ENCODE results near the gene INSIG2.
A peak's percentile ranks its signal among the peaks of the same experiment; 100 is the strongest.

INSIG2 gene

DNA sequence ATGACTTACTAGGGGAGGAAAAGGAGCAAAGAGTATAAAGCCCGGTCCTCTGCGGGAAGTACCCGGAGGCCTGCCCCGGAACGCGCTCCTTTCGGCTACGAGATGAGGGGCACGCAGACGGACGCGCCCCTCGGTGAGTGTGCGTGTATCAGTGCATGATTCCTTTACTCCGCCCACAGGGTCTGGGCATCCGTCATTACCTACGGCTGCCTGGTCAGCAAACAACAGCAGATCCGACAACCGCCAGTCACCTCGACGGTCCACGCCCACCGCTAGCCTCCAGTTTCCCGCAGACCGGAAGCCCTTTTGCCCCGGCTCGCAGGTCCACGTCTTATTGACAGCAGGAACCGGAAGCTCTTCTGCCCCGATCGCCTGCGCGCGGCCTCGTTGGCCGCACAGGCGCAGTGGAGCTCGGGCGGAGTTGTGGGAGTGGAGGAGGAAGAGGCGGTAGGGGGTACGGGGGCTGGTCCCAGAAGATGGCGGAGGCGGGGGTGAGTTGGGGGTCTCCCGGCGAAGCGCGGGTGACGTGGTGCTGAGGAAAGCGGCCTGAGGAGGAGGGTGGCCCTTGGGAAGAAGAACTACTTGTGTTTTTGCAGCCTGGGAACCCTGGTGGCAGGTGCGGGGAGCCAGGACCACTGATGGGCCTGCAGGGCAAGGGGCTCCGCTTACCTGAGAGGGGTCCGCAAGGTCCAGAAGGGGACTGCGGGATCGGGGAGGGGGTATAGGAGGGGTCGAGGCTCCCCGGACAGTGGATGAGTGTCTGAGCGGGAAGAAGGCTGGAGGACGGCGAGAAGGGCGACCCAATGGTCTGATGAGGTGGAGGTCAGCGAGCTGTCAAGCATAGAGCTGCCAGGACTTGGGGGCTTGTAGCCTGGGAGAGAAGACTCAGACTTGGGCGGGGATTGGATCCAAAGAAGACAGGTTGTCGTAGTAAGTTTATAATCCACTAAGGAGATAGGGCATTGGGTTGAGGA lies at the start of gene INSIG2:
Gene INSIG2 (plus strand): TSS at position 421 of the 974 bp plus-strand sequence. CDS start 8,086 bp downstream, outside the sequence.
- peak; percentile 98 for DNase-seq

DNA sequence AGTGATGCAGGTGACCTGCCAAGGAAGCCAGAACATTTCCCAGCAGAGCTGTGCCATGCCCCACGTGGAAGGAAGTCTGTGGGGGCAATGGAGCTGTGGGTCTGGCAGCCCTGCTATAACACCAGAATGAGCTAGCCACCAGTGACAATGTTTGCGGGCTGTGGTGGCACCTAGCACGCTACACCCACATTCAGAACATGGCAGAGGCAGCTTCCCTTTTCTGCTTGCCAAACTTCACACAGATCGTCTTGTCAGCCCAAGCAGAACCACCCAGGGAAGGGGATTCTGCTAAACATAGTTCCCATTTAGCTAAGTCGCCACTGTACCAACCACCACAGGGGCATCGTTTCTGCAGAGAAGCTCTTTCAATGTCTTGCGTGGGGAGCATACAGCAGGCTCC lies 47.4 kb upstream of the INSIG2 start:
- no peak for DNase-seq

DNA sequence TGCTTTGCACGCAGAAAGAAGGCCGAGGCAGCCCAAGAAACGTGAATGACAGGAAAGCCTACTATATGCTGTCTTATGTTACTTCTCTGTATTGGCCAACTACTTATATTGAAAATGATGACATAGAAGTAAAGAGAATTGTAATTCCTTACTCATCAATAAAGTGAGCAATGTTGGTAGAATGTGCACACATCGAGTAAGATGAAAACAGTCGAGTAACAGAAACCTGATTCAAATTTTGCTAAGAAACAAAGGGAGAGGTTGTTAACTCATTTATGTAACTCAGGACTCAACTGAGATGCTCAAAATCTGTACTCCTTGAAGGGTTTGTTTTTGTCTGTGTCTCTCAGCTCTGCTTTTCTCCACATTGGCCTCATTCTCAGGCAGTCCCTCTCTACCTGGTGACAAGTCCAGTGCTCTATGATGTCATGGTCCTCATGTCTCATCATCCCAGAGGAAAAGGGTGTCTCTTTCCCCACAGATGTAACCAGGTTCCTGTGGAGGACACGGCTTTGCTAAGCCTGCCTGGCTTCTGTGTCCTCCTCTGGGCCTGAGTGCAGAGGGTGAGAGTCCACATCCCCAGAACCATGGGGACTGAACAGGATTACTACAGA lies 44.1 kb upstream of the INSIG2 start:
- no peak for DNase-seq

DNA sequence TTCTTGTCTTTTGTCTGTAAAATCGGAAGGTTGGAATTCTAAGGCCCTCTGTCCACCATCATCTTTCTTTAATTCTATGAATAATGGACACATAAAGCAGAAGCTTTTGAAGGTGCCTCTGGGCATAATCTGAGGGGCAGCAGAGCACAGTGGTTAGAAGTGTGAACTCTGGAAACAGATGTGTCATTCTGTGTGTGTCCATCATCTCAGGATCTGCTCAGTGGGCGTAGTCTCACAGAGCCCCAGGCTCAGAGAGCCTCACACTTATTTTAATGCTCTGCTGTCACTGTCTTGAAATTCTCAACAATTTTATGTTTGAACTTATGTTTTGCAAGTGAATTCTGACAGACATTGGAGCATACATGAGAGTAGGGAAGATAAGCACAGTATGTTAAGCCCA lies 43.4 kb upstream of the INSIG2 start:
- no peak for DNase-seq

DNA sequence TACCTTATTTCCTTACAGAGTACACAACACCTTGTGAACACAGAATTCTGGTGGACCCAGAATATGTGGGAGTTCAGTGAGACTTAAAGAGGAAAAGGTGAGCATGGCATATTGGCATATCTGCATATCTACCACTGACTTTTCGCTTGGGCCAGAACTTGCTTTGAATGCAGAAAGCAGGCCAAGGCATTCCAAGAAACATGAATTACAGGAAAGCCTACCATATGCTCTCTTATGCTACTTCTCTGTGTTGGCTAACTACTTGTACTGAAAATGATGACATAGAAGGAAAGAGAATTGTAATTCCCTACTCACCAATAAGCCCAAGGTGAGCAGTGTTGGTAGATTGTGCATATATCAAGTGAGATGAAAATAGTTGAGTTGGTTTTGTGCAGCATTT lies 43.0 kb upstream of the INSIG2 start:
- DNase-seq, result no peak

DNA sequence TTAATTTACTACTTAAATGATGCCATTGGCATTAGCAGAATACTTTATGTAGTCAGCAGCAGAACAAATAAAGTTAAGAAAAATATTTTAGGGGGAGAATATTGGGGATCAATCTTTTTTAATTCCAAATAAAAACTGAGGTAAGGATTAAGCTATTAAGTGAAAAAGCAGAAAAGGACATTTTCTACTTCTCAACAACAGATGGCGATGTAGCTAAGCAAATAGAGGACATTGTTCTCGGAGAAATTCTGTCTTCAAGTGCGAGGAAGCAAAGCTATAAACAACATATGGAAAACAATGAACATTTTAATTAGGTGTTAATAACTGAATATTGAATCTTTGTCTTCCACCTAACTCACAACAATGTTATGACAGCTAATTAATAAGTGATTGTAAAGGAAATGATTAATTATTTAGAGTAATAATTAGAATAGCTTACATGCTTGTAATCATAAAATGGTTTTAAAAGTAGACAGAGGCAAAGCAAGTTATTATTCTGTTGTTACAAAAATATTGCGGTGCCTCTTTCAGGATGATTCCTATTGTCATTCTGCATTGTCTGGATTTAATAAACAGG lies 41.5 kb upstream of the INSIG2 start:
- DNase-seq, result no peak

DNA sequence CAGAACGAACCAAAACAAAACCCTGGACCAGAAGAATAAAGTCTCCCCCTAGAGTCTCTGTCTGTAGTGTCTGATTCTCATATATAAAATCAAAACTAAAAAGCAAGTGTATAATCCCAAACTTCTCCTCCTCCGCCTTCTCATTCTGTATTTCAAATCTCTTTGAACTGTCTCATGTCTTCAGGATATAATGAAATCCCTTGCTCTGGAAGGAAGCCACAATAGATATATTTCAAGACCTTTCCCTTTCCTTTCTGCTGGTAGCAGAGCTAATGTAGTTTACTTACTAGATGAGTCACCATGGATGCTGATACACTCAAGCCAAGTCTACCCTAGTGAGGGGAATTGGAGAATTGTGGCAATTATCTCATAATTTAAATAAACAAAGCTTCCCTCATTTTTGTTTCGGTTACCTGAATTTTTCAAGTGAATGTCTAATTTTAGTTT lies 40.9 kb upstream of the INSIG2 start:
- DNase-seq, result peak; percentile 5

DNA sequence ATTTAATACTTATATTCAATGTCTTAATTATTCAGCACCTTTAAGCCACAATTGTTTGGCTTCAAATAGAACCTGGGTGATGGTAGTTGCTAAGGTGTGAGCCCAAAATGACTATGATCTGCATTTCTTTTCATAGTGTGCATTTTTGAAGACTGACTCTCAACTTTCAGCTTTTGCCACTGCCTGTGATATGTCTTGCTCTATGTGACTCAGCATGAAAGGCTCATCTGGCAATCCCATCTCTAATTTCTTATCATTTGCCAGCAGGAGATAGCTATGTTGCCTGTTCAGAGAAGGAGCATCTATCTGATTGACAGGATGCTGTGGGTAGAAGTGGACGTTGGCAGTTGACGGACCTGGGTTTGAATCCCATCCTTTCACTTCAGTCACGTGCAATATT lies 39.9 kb upstream of the INSIG2 start:
- DNase-seq, result no peak

DNA sequence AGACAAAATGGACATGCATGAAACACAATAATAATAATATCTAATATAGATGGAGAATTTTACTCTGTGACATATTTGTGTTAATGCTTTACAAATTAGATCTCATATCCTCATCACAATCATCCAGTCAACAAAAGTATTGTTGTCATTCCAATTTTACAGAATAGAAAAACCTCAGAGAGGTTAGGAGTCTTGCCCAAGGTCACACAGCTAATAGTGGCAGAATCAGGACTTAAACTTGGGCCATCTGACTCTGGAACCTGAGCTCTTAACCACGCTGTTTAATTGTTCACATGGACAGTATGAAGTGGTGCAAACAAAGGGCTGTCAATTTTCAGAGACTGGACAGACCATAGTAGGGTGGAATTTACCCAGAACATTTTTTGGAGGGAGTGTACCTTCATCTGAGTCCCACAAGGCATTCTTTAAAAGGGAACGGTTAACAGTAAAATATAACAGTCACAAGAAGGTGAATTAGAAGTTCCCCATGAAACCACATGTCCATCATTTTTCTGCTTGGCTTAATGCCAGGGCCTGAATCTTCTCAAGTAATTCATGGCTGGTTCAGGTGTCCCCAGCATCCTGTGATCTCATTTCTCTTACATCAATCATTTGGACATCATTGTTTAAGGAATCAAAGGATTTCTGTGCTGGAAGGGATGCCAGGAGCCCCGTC lies 39.0 kb upstream of the INSIG2 start:
- DNase-seq, result peak; percentile 13

DNA sequence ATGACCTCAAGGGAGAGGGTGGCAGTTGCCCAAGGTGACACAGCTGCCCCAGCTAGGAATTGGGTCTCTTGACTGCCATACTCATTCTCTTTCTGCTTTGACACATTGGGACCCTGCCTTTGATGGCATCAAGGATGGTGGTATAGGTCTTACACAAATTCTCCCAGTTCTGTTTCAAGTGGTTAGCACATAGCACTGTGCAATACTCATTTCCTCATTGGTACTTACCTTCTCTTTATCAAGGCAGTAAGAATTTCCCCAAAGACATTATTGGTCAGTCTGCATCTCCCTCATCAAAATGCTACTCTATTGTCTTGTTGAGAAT lies 38.5 kb upstream of the INSIG2 start:
- no peak for DNase-seq

DNA sequence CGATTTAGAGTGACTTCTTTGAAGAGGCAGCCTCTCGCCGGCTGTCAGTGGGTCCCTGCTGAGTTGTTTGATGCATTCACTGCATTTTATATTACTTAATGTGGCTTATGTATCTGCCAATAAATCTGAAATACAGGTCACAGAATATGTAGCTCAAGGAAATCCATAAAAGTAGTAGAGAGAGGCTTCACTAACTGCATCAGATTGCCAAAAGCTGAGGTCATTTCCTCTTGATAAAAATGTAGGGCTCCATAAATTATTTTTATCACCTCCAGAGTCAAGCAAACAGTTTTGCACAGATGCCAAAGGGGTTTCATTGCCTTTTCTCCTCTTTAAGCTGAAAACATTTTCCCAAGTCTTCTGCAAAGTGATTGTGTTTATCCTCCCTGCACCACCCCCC lies 37.9 kb upstream of the INSIG2 start:
- DNase-seq, result peak; percentile 72

DNA sequence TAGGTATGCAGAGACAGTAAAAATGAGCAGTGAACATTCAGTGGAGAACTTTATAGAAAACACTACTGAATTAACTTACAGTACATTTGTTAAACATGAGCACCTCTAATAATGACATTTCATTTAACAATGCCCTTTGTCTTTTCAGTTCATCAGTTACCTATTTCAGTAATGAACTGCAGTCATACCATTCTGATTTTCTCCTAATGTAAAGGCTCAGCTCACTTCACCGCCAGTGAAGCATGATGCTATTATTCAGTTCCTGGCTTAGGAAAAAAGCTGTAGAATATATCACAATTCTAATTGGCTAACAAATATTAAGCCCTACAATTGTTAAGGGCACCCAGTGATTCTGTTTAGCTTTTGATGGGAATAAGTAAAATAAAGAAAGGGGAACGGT lies 37.3 kb upstream of the INSIG2 start:
- no peak for DNase-seq

DNA sequence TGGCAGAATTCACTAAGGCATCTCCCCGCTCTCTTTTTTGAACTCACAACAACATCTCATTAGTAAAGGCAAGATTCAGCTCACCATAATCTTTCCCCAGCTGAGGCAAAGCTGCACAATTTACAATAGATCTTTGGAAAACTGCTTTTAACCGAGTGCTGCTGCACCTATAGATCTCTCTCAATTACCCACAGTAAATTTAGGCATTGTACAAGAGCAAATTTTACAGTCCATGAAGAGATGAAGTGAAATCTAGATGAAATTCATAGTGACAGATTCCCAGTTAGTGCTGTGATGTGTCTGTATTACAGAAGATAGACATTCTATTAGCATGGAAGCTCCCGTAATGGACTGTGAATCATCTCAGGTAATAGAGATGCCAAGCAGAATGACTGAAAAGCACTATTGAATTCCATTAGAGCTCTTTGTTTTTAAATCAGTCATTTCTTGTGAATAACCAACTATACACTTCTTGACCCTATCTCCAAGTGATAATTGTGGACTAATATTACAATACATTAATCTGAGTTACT lies 36.4 kb upstream of the INSIG2 start:
- DNase-seq, result no peak

DNA sequence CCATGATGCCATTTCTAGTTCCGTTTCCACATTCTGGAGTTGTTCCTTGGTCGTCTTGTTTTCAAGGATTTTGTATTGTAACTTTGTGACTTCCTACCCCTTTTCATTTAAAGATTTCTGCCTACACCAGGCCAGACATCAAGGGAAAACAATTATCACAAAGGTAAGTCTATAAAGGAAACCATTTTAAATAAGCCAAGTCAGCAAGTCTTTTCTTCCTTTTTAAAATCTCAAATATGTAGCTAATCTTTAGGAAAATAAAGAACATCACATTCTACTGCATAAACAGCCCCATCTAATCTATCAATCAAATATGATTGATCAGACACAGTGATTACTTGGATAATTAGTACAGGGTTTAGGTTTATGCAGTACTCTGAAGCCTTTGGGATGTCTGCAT lies 35.8 kb upstream of the INSIG2 start:
- no peak for DNase-seq

DNA sequence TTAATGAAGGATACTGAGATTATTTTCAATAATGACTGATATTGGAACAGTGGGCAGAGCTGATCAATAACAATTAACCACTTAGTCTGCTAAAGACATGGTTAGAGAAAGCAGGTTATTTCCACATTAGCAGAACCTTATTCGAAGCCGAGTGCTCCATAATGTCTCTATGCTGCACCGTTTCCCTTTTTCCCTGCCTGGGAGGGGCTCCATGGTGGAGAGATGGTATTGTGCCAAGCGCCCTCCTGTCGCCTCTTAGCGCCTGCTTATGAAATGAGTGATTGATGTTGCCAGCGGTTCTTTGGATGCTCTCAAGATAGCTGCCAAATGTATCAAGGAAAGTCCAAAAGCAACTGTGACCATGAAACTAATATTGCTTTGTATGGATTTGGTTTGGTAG lies 34.6 kb upstream of the INSIG2 start:
- DNase-seq, result no peak

DNA sequence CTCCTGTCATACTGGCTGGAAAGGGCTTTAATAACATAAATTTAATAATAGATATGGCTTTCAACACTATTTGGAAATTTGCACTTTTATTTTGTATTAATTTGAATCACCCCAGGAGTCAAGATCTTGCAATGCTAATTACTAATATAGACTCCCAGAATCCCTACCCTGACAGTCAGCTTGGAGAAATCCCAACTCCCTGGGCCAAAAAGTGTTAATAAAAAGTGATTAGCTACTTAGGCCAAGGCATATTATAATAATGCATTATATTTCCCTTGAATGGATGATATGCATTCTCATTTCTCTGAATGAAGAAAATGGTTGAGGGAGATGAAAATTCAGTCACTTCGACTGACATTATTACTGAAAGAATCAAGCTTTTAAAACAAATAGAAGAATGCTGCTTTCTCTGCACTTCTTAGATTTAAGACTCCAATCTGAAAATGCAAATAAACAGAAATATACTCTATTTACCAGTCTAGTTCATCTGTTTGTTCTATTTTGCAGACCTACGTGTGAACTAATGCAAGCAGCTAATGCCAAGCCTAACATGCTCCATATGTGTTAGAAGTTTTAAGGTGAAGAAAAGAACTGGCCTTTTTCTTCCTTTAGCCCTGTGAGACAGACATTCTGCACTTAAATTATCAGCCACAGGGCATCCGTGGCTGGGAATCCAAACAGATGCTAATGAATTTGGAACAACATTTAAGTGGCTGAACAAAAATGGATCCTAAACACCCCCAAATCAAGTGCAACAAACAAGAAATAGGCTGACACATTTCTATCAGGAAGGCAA lies 33.9 kb upstream of the INSIG2 start:
- no peak for DNase-seq

DNA sequence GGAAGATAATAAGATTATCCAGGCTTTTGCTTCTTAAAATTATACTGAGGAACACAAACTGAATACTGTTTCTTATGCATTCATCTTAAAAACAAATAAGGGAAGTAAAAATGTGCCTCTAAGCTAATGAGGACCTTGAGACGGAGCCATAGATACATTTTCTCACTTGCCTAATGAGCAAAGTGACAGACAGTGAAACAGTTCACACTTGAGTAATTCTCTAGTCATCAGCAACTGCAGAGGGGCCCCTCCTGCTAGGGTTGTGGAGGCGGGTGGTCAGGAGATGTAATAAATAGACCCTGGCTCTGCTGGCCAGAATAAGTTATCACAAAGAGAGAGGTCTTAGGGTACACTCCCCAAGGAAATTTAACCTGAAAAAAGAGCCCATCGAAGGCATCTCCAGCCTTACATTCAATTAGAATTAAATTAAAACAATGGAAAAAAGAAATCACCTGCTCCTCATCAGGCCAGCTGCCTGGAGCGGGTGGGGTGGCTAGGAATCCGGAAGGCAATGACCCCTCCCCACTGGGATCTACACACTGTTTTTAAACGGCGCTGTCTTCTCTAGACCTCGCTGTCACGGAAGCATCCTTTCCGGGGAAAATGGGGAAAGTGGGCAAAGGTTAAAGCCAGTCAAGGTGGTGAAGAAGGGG lies 32.6 kb upstream of the INSIG2 start:
- no peak for DNase-seq

DNA sequence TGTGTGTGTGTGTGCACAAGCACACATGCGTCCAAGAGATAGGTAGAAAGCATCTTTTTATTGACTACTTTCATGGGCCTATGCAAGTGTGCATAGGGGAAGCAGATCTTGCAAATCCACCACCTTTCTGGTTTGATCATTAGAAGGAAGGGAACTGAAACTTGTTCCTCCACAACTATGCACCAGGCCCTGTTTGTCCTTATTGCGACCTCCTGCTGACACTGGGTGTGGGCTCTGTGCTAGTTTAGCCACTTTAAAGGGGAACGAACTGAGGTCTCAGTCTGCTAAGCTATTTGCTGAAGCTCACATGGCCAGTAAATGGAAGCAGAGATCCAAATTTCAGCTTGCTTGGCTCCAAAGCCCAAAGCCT lies 32.1 kb upstream of the INSIG2 start:
- DNase-seq, result no peak

DNA sequence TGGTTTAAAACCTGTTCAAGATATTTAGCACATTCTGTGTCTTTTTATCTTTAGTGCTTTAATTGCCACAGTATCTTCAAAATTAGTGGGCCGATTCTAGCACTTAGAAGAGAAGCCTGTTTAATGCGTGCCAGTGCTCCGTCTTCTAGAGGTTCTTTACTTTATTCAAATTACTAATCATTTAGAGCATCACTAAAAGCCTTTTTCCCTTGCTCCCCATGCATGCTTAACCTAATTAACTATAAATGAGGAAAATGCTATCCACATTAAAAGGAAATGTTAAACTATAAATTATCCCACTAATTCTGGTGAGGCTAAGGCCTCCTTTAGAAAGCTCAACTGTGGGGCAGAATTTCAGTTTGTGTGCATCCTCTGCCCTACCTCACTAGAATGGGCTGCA lies 31.5 kb upstream of the INSIG2 start:
- DNase-seq, result no peak

DNA sequence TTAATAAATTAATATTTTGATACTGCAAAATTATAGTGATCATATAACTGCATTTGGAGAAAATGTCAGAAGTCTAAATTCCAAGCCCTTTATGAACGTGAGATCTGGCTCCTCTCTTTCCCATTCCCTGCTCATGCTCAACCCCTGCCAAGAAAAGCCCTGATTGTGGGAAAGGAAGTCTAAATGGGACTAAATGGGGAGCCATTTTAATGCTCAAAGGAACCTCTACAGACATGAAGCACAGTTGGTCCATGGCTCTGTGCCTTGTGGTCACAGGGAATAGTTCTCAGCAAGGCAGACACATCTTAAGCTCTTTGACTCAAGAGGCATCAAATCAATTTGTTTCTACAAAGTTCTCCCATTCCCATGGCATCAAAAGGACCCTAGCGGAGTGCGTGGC lies 29.3 kb upstream of the INSIG2 start:
- DNase-seq, result no peak

DNA sequence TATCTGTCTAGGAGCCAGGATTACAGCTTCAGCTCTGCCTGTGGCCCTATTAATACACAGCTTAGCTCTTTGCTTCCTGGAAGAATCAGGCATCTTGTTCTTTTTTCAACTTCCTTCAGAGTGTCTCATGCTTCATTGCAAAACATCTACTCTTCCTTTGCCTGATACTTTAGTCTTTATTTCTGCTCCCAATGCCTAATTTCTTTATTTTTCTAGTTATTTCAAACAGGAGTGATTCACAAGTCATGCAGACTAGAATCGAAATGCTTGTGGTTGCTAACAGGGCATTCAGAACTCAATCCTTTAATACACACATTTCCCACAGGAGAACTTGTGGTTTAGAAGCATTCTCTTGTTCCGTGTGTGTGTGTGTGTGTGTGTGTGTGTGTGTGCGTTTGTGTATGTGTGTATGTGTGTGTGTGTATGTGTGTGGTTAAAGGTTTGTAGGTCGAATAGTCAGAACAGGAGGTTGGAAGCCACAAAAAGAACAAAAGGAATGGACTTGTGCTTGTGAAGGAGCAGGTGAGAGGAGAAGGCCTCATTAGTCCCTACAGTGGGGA lies 28.3 kb upstream of the INSIG2 start:
- DNase-seq, result no peak
